Measurements from ENCODE around the gene PKP2.

The PKP2 gene

GRCh38 chr12:32809196-32809595 lies 87.4 kb downstream of the PKP2 start:
- DNase-seq: no peak

- DNase-seq: no peak
Observed at GRCh38 chr12:32804301-32804700, 92.3 kb downstream of the PKP2 start.

- no peak for DNase-seq
Observed at GRCh38 chr12:32801269-32801980, 95.2 kb downstream of the PKP2 start.

GRCh38 chr12:32794281-32794680 lies 102.3 kb downstream of the PKP2 start:
- no peak for DNase-seq

GRCh38 chr12:32789916-32790315 lies 106.7 kb downstream of the PKP2 start:
- DNase-seq: no peak

GRCh38 chr12:32789446-32789845 lies 107.1 kb downstream of the PKP2 start:
- DNase-seq: no peak

GRCh38 chr12:32788405-32788804 lies 108.2 kb downstream of the PKP2 start:
- DNase-seq: no peak

GRCh38 chr12:32785557-32785956 lies 111.0 kb downstream of the PKP2 start:
- no peak for DNase-seq

GRCh38 chr12:32783029-32783428 lies 113.5 kb downstream of the PKP2 start:
- no peak for DNase-seq

- no peak for DNase-seq
Observed at GRCh38 chr12:32780071-32780470, 116.5 kb downstream of the PKP2 start.

GRCh38 chr12:32777691-32778175 lies 118.8 kb downstream of the PKP2 start:
- DNase-seq: no peak

GRCh38 chr12:32777159-32777558 lies 119.4 kb downstream of the PKP2 start:
- no peak for DNase-seq

- peak; percentile 35 for DNase-seq
Observed at GRCh38 chr12:32776258-32776657, 120.3 kb downstream of the PKP2 start.

- DNase-seq: no peak
Observed at GRCh38 chr12:32773691-32774090, 122.9 kb downstream of the PKP2 start.

- no peak for DNase-seq
Observed at GRCh38 chr12:32770141-32770540, 126.4 kb downstream of the PKP2 start.

- DNase-seq: no peak
Observed at GRCh38 chr12:32768518-32768917, 128.1 kb downstream of the PKP2 start.

- no peak for DNase-seq
Observed at GRCh38 chr12:32765906-32766305, 130.7 kb downstream of the PKP2 start.

- no peak for DNase-seq
Observed at GRCh38 chr12:32761716-32762115, 134.9 kb downstream of the PKP2 start.

GRCh38 chr12:32757157-32757556 lies 139.4 kb downstream of the PKP2 start:
- no peak for DNase-seq

GRCh38 chr12:32756476-32757066 lies 140.0 kb downstream of the PKP2 start:
- DNase-seq: no peak

- DNase-seq: peak; percentile 98
Observed at GRCh38 chr12:32755654-32756475, 140.7 kb downstream of the PKP2 start, which contains the start of gene YARS2. YARS2 (minus strand) TSS chr12:32755897; CDS start chr12:32755874, 23 bp downstream.

GRCh38 chr12:32755051-32755653 lies 141.4 kb downstream of the PKP2 start:
- peak; percentile 82 for DNase-seq

GRCh38 chr12:32754111-32754510 lies 142.5 kb downstream of the PKP2 start:
- no peak for DNase-seq
